Measurements from ENCODE around the gene PIGL.

PIGL gene

DNA sequence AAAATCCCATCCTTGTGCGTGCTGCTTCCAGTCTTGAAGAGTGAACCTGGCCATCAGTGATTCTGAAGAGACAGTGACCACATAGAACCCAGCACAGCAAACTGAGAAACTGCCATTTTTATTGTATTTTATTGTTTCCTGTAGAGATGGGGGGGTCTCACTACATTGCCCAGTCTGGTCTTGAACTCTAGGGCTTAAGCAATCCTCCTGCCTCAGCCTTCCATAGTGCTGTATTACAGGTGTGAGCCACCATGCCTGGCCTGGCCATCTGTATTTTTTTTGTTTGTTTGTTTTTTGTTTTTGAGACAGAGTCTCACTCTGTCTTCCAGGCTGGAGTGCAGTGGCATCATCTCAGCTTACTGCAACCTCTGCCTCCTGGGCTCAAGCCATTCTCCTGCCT is 122.4 kb downstream of the PIGL start:
- CTCF ChIA-PET: interaction anchor here (1.0 to 1.4 kb wide), 2 partner anchors 14 to 24 kb away, joined by 4 read pairs; no protein-coding TSS in a partner anchor
- Histone ChIP-seq H3K36me3 (ENCODE audit: control insufficient read depth in 4 of 4, insufficient read depth in 4 of 4, low read length in 3 of 4) (peaks cover 2 to 21% (median 15%) of the 10 kb centered on the region in 4 experiments), H3K27ac (ENCODE audit: insufficient read depth in 1 of 2, low read depth in 1 of 2, low read length in 2 of 2, poor library complexity in 1 of 2, severe bottlenecking in 2 of 2) (no peak overlapping the region), H3K27me3 (replicated peaks in 2 of 5; ENCODE audit: control insufficient read depth in 4 of 5, insufficient read depth in 5 of 5, low read length in 4 of 5) (no peaks in the 10 kb centered on the region), H3K9me3 (ENCODE audit: control extremely low read depth in 1 of 5, control insufficient read depth in 4 of 5, insufficient read depth in 2 of 5, low read depth in 1 of 5, low read length in 4 of 5) (no peaks in the 10 kb centered on the region), H3K4me3 (ENCODE audit: control insufficient read depth in 1 of 7, extremely low read depth in 1 of 7, insufficient read depth in 4 of 7, low read depth in 2 of 7, low read length in 6 of 7) (no peak overlapping the region), H3K4me1 (ENCODE audit: control extremely low read depth in 1 of 4, control insufficient read depth in 4 of 4, insufficient read depth in 4 of 4, low read length in 3 of 4) (no peaks in the 10 kb centered on the region)
- no peak for DNase-seq
- WGBS (ENCODE audit: insufficient coverage): 100% methylated on average over 1 of the region's 1 CpG
- POLR2A ChIA-PET: no interaction called here

DNA sequence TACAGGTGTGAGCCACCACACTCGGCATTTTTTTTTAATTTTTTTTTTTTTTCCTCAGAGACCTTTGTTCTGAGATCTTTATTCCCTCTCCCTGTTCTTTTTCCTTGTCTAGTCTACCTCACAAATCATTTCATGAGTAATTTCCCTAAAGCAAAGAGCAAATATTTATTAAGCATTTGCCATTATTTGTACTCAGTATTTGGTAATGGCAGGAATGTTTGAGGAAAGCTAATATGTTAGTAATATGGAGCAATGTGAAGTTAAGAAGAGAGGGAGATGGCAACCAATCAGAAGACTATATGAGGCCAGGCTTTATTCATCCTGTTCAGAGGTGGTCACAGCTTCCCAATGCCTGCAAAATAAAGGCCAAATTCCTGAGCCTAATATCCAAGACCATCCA is 122.9 kb downstream of the PIGL start:
- Histone ChIP-seq H3K9me3 (ENCODE audit: control extremely low read depth in 1 of 5, control insufficient read depth in 4 of 5, insufficient read depth in 2 of 5, low read depth in 1 of 5, low read length in 4 of 5) (no peaks in the 10 kb centered on the region), H3K4me3 (ENCODE audit: control insufficient read depth in 1 of 7, extremely low read depth in 1 of 7, insufficient read depth in 4 of 7, low read depth in 2 of 7, low read length in 6 of 7) (no peak overlapping the region), H3K27ac (ENCODE audit: insufficient read depth in 1 of 2, low read depth in 1 of 2, low read length in 2 of 2, poor library complexity in 1 of 2, severe bottlenecking in 2 of 2) (no peak overlapping the region), H3K36me3 (ENCODE audit: control insufficient read depth in 4 of 4, insufficient read depth in 4 of 4, low read length in 3 of 4) (peaks cover 2 to 22% (median 15%) of the 10 kb centered on the region in 4 experiments), H3K27me3 (replicated peaks in 2 of 5; ENCODE audit: control insufficient read depth in 4 of 5, insufficient read depth in 5 of 5, low read length in 4 of 5) (no peaks in the 10 kb centered on the region), H3K4me1 (ENCODE audit: control extremely low read depth in 1 of 4, control insufficient read depth in 4 of 4, insufficient read depth in 4 of 4, low read length in 3 of 4) (no peaks in the 10 kb centered on the region)
- CTCF ChIA-PET: interaction anchor here (0.7 to 1.0 kb wide), 2 partner anchors 14 to 118 kb away, joined by 3 to 4 read pairs; no protein-coding TSS in a partner anchor
- POLR2A ChIA-PET: no interaction called here
- no peak for DNase-seq
- WGBS (ENCODE audit: insufficient coverage): no CpG with 5 or more reads among the region's 1 CpG

DNA sequence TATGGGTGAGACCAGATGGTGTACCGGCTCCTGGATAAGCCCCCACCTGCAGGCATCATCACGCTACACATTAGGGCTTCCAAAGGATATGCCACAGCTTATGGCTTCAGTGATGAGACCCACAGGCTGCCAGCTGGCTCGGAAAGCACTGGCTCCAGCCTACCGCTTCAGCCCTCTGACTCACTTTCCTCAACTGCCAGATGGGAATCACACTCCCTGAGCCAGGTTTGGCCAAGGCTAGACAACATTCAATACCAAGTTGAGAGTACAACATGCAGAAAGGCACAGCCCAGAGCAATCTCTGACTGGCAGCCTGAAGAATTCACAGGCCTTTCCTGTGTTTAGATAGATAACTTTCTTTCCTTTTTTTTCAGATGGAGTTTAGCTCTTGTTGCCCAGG is 126.0 kb downstream of the PIGL start:
- no peak for DNase-seq
- H3K4me3 ChIP-seq (ENCODE audit: control insufficient read depth in 1 of 7, extremely low read depth in 1 of 7, insufficient read depth in 4 of 7, low read depth in 2 of 7, low read length in 6 of 7): no peak overlapping the region
- no peaks in the 10 kb centered on the region for H3K9me3 ChIP-seq (ENCODE audit: control extremely low read depth in 1 of 5, control insufficient read depth in 4 of 5, insufficient read depth in 2 of 5, low read depth in 1 of 5, low read length in 4 of 5)
- WGBS (ENCODE audit: insufficient coverage): 100% methylated on average over 4 of the region's 4 CpGs
- no peaks in the 10 kb centered on the region for H3K27me3 ChIP-seq (replicated peaks in 2 of 5; ENCODE audit: control insufficient read depth in 4 of 5, insufficient read depth in 5 of 5, low read length in 4 of 5)
- H3K4me1 ChIP-seq (ENCODE audit: control extremely low read depth in 1 of 4, control insufficient read depth in 4 of 4, insufficient read depth in 4 of 4, low read length in 3 of 4): no peaks in the 10 kb centered on the region
- ChIA-PET CTCF (no interaction called here), POLR2A (no interaction called here)
- no peak overlapping the region for H3K27ac ChIP-seq (ENCODE audit: insufficient read depth in 1 of 2, low read depth in 1 of 2, low read length in 2 of 2, poor library complexity in 1 of 2, severe bottlenecking in 2 of 2)
- H3K36me3 ChIP-seq (ENCODE audit: control insufficient read depth in 4 of 4, insufficient read depth in 4 of 4, low read length in 3 of 4): peaks cover 2 to 28% (median 19%) of the 10 kb centered on the region in 4 experiments

DNA sequence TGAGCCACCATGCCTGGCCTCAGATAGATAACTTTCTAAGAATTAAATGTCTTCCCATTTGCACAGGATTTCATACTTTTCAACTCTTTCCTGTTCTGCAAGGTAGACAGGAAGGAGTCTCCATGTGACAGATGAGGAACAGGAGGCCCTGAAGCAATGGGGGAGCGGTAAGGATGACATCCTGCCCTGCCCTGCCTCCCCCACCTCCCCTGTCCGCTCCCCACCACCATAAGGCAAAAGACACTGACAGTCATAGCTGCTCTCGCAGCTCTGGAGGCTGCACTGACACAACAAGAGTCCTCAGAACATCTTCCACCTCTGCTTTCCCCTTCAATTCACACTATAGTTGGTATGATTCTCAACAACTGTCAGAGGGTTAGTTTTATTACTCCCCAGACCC is 126.6 kb downstream of the PIGL start:
- ChIA-PET POLR2A (no interaction called here), CTCF (no interaction called here)
- Histone ChIP-seq H3K27me3 (replicated peaks in 2 of 5; ENCODE audit: control insufficient read depth in 4 of 5, insufficient read depth in 5 of 5, low read length in 4 of 5) (no peaks in the 10 kb centered on the region), H3K36me3 (ENCODE audit: control insufficient read depth in 4 of 4, insufficient read depth in 4 of 4, low read length in 3 of 4) (peaks cover 2 to 32% (median 21%) of the 10 kb centered on the region in 4 experiments), H3K4me1 (ENCODE audit: control extremely low read depth in 1 of 4, control insufficient read depth in 4 of 4, insufficient read depth in 4 of 4, low read length in 3 of 4) (no peaks in the 10 kb centered on the region), H3K9me3 (ENCODE audit: control extremely low read depth in 1 of 5, control insufficient read depth in 4 of 5, insufficient read depth in 2 of 5, low read depth in 1 of 5, low read length in 4 of 5) (no peaks in the 10 kb centered on the region), H3K27ac (ENCODE audit: insufficient read depth in 1 of 2, low read depth in 1 of 2, low read length in 2 of 2, poor library complexity in 1 of 2, severe bottlenecking in 2 of 2) (no peak overlapping the region), H3K4me3 (ENCODE audit: control insufficient read depth in 1 of 7, extremely low read depth in 1 of 7, insufficient read depth in 4 of 7, low read depth in 2 of 7, low read length in 6 of 7) (no peak overlapping the region)
- 80% methylated on average over 1 of the region's 3 CpGs for WGBS (ENCODE audit: insufficient coverage)
- DNase-seq: no peak

DNA sequence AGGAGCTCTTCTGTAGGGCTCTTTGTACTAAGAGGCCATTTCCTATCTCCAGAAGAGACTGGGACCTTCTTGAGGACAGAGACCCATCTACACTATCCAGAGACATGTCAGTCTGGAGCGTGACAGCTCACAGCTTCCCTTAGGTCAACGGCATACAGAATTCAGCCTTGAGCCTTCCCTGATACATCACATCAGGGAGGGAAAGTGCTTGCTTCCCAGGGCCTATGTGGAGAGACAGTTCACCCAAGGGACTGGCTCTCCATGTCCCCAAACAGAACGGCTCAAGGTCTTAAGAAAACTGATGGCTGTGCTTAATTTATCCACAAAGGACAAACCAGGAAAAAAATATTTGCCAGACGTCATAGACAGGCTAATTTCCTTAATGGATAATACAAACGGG is 128.6 kb downstream of the PIGL start:
- Histone ChIP-seq H3K27me3 (replicated peaks in 2 of 5; ENCODE audit: control insufficient read depth in 4 of 5, insufficient read depth in 5 of 5, low read length in 4 of 5) (no peaks in the 10 kb centered on the region), H3K27ac (ENCODE audit: insufficient read depth in 1 of 2, low read depth in 1 of 2, low read length in 2 of 2, poor library complexity in 1 of 2, severe bottlenecking in 2 of 2) (no peak overlapping the region), H3K4me3 (ENCODE audit: control insufficient read depth in 1 of 7, extremely low read depth in 1 of 7, insufficient read depth in 4 of 7, low read depth in 2 of 7, low read length in 6 of 7) (no peak overlapping the region), H3K9me3 (ENCODE audit: control extremely low read depth in 1 of 5, control insufficient read depth in 4 of 5, insufficient read depth in 2 of 5, low read depth in 1 of 5, low read length in 4 of 5) (no peaks in the 10 kb centered on the region), H3K4me1 (ENCODE audit: control extremely low read depth in 1 of 4, control insufficient read depth in 4 of 4, insufficient read depth in 4 of 4, low read length in 3 of 4) (no peaks in the 10 kb centered on the region), H3K36me3 (ENCODE audit: control insufficient read depth in 4 of 4, insufficient read depth in 4 of 4, low read length in 3 of 4) (peaks cover 4 to 45% (median 26%) of the 10 kb centered on the region in 4 experiments)
- WGBS (ENCODE audit: insufficient coverage): 96% methylated on average over 3 of the region's 5 CpGs
- no peak for DNase-seq
- POLR2A ChIA-PET: no interaction called here
- CTCF ChIA-PET: interaction anchor here (1.4 kb wide), 1 partner anchor 18 kb away, joined by 3 read pairs; no protein-coding TSS in a partner anchor

DNA sequence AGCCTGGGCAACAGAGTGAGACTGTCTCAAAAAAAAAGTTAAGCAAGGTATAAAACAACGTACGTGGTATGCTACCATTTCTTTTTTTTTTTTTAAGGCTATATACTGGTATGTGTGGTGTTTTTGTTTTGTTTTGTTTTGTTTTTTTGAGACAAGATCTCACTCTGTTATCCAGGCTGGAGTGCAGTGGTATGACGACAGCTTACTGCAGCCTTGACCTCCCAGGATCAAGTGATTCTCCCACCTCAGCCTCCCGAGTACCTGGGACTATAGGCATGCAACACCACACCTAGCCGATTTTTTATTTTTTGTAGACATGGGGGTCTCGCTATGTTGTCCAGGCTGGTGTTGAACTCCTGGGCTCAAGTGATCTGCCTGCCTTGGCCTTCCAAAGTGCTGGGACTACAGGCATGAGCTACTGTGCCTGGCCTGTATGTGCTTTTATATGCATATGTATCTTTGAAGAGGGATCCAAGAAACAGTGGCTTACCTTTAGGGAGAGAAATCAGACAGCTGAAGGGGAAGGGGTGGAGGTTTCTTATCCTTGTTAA is 129.8 kb downstream of the PIGL start:
- Histone ChIP-seq H3K27me3 (replicated peaks in 2 of 5; ENCODE audit: control insufficient read depth in 4 of 5, insufficient read depth in 5 of 5, low read length in 4 of 5) (no peaks in the 10 kb centered on the region), H3K4me3 (ENCODE audit: control insufficient read depth in 1 of 7, extremely low read depth in 1 of 7, insufficient read depth in 4 of 7, low read depth in 2 of 7, low read length in 6 of 7) (no peak overlapping the region), H3K27ac (ENCODE audit: insufficient read depth in 1 of 2, low read depth in 1 of 2, low read length in 2 of 2, poor library complexity in 1 of 2, severe bottlenecking in 2 of 2) (no peak overlapping the region), H3K4me1 (ENCODE audit: control extremely low read depth in 1 of 4, control insufficient read depth in 4 of 4, insufficient read depth in 4 of 4, low read length in 3 of 4) (peaks cover 0 to 5% (median 1%) of the 10 kb centered on the region in 4 experiments), H3K9me3 (ENCODE audit: control extremely low read depth in 1 of 5, control insufficient read depth in 4 of 5, insufficient read depth in 2 of 5, low read depth in 1 of 5, low read length in 4 of 5) (no peaks in the 10 kb centered on the region), H3K36me3 (ENCODE audit: control insufficient read depth in 4 of 4, insufficient read depth in 4 of 4, low read length in 3 of 4) (peaks cover 4 to 45% (median 26%) of the 10 kb centered on the region in 4 experiments)
- DNase-seq: no peak
- WGBS (ENCODE audit: insufficient coverage): 100% methylated on average over 4 of the region's 6 CpGs
- POLR2A ChIA-PET: interaction anchor here (0.7 kb wide), 1 partner anchor 92 kb away, joined by 4 read pairs; no protein-coding TSS in a partner anchor
- CTCF ChIA-PET: interaction anchor here (1.1 to 1.7 kb wide), 2 partner anchors 70 to 106 kb away, joined by 3 read pairs; no protein-coding TSS in a partner anchor

DNA sequence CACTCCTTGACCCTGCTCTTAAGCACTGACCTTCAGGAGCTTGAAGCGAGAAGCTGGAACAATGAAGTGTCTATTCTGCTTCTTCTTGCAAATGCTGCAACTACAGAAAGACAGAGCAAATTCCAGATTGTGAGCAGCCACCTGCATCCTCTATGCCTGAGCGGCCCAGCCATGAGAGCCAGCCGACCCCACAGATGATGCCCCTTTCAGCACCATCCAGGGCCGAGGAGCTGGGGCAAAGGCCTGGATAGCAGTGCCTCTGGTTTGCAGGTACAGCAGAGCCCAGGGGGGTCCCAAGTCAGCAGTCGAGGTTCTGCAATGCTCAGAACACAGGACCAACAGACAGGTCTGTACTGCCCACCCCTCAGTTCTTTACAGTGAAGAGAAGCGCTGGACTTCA is 131.6 kb downstream of the PIGL start:
- Histone ChIP-seq H3K4me1 (ENCODE audit: control extremely low read depth in 1 of 4, control insufficient read depth in 4 of 4, insufficient read depth in 4 of 4, low read length in 3 of 4) (peaks cover 0 to 16% (median 14%) of the 10 kb centered on the region in 4 experiments), H3K9me3 (ENCODE audit: control extremely low read depth in 1 of 5, control insufficient read depth in 4 of 5, insufficient read depth in 2 of 5, low read depth in 1 of 5, low read length in 4 of 5) (no peaks in the 10 kb centered on the region), H3K4me3 (ENCODE audit: control insufficient read depth in 1 of 7, extremely low read depth in 1 of 7, insufficient read depth in 4 of 7, low read depth in 2 of 7, low read length in 6 of 7) (no peak overlapping the region), H3K27ac (ENCODE audit: insufficient read depth in 1 of 2, low read depth in 1 of 2, low read length in 2 of 2, poor library complexity in 1 of 2, severe bottlenecking in 2 of 2) (no peak overlapping the region), H3K27me3 (replicated peaks in 2 of 5; ENCODE audit: control insufficient read depth in 4 of 5, insufficient read depth in 5 of 5, low read length in 4 of 5) (peaks cover 0 to 7% (median 0%) of the 10 kb centered on the region in 5 experiments), H3K36me3 (ENCODE audit: control insufficient read depth in 4 of 4, insufficient read depth in 4 of 4, low read length in 3 of 4) (peaks cover 0 to 31% (median 14%) of the 10 kb centered on the region in 4 experiments)
- ChIA-PET POLR2A (no interaction called here), CTCF (interaction anchor here (1.1 to 2.4 kb wide), 3 partner anchors 11 to 79 kb away, joined by 3 to 5 read pairs (median 5); no protein-coding TSS in a partner anchor)
- no peak for DNase-seq
- 96% methylated on average over 6 of the region's 6 CpGs for WGBS (ENCODE audit: insufficient coverage)
